GM10248 (cell line): ENCODE data around the gene PDHB.

ENCODE experiments used
- CTCF ChIA-PET: fragments of 300-600 bp; sonication (Branson Sonifier 250); formaldehyde crosslinking; extraction: SDS; loops from one replicate; lab custom pipeline; 2021; ENCODE audit warnings: antibody characterized with exemption; lab: Yijun Ruan, JAX
- POLR2A ChIA-PET: fragments of 350-650 bp; sonication (Branson Sonifier 250); formaldehyde crosslinking; extraction: SDS; loops from one replicate; lab custom pipeline; 2020; ENCODE audit warnings: antibody characterized with exemption; lab: Yijun Ruan, JAX
- DNase-seq: peaks from one replicate; pipeline ENCODE4 v3.0.0; 2012; ENCODE audit errors: extremely low spot score
- TF ChIP-seq, protein P1 (sequence below): IDR thresholded peaks from 2 replicates; pipeline ENCODE4 v1.5.1; 2012; ENCODE audit warnings: mild to moderate bottlenecking, low read depth; ENCODE audit errors: extremely low read depth, missing control alignments, control extremely low read depth

Gene PDHB

DNA sequence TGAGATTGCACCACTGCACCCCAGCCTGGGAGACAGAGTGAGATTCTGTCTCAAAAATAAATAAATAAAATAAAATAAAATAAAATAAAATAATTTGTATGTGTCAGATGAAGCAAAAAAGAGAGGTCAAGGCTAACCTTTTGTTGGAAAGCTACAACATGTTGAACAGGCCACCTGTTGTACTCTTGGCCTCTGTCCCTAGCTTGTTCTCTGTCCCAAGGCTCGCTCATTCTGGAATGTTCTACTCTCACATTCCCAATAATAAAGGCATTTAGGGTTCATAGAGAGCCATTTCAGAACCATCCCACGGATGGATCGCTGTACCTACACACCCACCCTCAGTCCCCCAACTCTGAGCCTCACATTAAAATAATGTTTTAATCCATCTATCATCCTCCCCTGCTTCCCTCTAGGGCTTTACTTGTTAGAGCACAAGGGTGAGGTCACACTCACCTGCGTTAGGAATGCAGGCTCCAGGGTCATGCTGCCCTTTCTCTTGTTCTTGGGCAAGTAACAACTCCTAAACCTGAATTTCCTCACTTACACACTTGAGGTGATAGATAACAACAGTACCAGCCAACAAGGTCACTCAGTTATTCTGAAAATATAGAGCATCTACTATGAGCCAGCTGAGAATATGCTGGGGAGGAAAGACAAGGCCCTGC lies 33.4 kb upstream of the PDHB start:
- ChIA-PET POLR2A (no interaction called here), CTCF (interaction anchor here (1.3 to 1.8 kb wide), 2 partner anchors 10 to 28 kb away, joined by 3 to 4 read pairs; no protein-coding TSS in a partner anchor)
- TF ChIP-seq, protein P1, sequence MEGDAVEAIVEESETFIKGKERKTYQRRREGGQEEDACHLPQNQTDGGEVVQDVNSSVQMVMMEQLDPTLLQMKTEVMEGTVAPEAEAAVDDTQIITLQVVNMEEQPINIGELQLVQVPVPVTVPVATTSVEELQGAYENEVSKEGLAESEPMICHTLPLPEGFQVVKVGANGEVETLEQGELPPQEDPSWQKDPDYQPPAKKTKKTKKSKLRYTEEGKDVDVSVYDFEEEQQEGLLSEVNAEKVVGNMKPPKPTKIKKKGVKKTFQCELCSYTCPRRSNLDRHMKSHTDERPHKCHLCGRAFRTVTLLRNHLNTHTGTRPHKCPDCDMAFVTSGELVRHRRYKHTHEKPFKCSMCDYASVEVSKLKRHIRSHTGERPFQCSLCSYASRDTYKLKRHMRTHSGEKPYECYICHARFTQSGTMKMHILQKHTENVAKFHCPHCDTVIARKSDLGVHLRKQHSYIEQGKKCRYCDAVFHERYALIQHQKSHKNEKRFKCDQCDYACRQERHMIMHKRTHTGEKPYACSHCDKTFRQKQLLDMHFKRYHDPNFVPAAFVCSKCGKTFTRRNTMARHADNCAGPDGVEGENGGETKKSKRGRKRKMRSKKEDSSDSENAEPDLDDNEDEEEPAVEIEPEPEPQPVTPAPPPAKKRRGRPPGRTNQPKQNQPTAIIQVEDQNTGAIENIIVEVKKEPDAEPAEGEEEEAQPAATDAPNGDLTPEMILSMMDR, result no peak
- no peak for DNase-seq

DNA sequence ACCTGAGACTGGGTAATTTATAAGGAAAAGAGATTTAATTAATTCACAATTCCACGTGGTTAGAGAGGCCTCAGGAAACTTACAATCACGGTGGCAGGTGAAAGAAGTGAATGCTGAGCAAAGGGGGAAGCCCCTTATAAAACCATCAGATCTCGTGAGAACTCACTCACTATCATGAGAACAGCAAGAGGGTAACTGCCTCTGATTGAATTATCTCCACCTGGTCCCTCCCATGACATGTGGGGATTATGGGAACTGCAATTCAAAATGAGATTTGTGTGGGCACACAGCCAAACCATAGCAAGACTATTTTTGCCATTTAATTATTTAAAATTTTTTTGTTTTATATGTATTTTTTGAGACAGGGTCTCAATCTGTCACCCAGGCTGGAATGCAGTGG lies 31.2 kb upstream of the PDHB start:
- DNase-seq, result no peak
- POLR2A ChIA-PET, result no interaction called here
- CTCF ChIA-PET, result interaction anchor here (1.4 to 1.8 kb wide), 6 partner anchors 10 to 158 kb away, joined by 3 to 7 read pairs (median 4); partner anchors contain the start of genes HTD2, PXK and RPP14
- TF ChIP-seq, protein P1, result no peak

DNA sequence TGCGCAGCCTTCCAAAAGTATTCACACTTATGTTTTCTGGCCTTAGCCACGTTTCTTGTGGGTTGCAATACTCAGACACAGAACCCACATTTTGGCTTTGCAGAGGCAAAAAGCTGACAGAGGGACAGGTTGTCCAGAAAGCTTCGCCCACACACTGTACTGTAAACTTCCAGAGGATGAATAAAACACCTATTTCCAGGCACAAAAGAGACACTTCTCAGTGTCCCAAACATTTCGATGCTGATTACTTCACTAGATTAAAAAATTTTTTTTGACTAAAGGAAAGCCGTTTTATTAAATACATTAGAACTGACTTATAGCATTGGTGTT lies 30.3 kb upstream of the PDHB start:
- DNase-seq, result no peak
- ChIA-PET CTCF (interaction anchor here (0.7 to 1.8 kb wide), 20 partner anchors 9 to 166 kb away, joined by 3 to 16 read pairs (median 3); partner anchors contain the start of genes HTD2, PDHB, PXK and RPP14), POLR2A (no interaction called here)
- TF ChIP-seq, protein P1, result no peak

DNA sequence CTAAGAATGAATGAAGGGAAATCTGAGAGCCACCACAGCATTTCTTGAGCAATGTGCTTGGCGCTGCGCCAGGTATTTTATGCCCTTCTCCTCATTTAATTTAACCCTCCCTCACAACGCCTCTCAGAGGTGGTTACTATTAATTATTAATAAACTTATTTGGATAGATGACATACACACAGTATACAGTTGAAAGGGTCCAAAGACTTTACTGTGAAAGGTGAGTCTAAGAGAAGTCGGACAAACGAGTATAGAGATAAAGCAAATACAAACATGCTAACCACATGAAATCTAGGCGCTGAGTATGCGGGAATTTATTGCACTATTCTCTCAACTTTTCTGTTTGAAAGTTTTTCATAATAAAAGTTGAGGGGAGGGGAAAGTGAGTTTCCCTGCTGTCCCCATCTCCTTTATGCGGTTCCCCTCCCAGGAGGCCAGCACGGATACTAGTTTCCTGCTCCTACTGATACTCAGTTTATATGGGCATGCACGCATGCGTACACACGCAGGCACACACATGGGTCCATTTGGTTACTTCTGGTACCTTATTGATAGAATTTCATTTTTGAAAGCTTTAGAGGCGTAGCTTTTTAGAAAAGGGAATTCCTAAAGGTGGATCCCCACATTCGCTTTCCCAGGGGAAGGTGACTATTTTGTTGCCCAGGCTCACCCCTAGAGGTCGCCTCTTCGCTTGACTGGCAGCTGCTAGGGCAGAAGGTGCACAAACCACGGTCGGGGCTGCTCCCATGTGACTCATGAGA lies 29.7 kb upstream of the PDHB start:
- ChIA-PET POLR2A (no interaction called here), CTCF (interaction anchor here (0.6 to 1.8 kb wide), 21 partner anchors 8 to 247 kb away, joined by 3 to 16 read pairs (median 3); partner anchors contain the start of genes HTD2, PDHB, PXK and RPP14)
- TF ChIP-seq, protein P1, result peak; percentile 83
- DNase-seq, result peak; percentile 79

DNA sequence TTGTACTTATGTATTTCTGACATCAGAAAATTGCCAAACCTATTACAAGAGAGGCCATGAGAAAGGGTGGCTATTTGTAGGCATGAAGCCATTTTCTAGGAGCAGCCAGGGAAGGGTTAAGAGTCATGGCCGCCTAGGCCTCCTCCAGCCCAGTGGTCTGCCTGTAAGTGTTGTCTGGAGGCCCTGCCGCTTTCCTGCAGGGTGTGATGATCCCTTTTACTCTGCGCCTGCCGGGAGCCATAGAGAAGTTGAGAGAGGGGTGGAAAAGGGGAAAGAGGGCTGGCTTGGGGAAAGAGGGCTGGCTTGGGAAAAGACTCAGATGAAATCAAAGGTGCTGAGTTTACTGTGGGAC lies 29.2 kb upstream of the PDHB start:
- no peak for DNase-seq
- TF ChIP-seq, protein P1, result no peak
- ChIA-PET CTCF (no interaction called here), POLR2A (no interaction called here)

DNA sequence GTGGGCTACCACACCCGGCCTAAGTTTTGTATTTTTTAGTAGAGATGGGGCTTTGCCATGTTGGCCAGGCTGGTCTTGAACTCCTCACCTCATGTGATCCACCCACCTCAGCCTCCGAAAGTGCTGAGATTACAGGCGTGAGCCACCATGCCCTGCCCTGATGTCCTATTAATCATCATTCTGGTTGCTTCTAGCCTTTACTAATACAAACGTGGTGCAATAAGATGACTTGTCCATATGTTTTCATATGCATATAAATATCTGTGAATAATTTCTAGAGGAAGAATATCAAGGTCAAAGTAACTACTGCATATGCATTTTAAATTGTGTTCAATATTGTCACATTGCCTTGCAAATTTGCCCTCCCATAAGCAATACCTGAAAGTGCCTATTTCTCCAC lies 25.5 kb upstream of the PDHB start:
- DNase-seq, result no peak
- ChIA-PET CTCF (interaction anchor here (1.0 to 1.9 kb wide), 2 partner anchors 13 to 16 kb away, joined by 4 to 5 read pairs; no protein-coding TSS in a partner anchor), POLR2A (no interaction called here)
- TF ChIP-seq, protein P1, result no peak
